Measurements from ENCODE around the gene INPP5D.

- no peak for TF ChIP-seq EZH2 (IDR thresholded peaks at IDR 0.05; ENCODE audit: low read depth)
- TF ChIP-seq, protein P1, sequence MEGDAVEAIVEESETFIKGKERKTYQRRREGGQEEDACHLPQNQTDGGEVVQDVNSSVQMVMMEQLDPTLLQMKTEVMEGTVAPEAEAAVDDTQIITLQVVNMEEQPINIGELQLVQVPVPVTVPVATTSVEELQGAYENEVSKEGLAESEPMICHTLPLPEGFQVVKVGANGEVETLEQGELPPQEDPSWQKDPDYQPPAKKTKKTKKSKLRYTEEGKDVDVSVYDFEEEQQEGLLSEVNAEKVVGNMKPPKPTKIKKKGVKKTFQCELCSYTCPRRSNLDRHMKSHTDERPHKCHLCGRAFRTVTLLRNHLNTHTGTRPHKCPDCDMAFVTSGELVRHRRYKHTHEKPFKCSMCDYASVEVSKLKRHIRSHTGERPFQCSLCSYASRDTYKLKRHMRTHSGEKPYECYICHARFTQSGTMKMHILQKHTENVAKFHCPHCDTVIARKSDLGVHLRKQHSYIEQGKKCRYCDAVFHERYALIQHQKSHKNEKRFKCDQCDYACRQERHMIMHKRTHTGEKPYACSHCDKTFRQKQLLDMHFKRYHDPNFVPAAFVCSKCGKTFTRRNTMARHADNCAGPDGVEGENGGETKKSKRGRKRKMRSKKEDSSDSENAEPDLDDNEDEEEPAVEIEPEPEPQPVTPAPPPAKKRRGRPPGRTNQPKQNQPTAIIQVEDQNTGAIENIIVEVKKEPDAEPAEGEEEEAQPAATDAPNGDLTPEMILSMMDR (conservative IDR thresholded peaks at IDR 0.05) = no peak
Measured at GRCh38 chr2:233179848-233180366, 119.8 kb downstream of the INPP5D start.

Data from PC-9 (cell line).